Spinal cord (tissue), 10 donors: ENCODE measurements around the gene DNMT3B. TPM values are rescaled to one million over a fixed set of nuclear protein-coding genes. Genes with fewer than 3 reads are reported as not detected.
"Not testable (repeated sequence)": the region's sequence is repeated elsewhere in the genome, so short reads cannot be mapped to it uniquely, and the experiment has no call there.

Experiments used
- DNase-seq, 6 donors: peaks; one replicate each; pipeline versions ENCODE4 v3.0.0 to v3.0.0-alpha.2; 2013 to 2015; ENCODE audit warnings: low spot score in 6 of 6, low read depth in 4 of 6
- H3K27ac ChIP-seq: one replicate; pipeline ENCODE4 v1.5.1; 2013; ENCODE audit warnings: low read depth, low read length, control low read depth
- H3K27me3 ChIP-seq: one replicate; pipeline ENCODE4 v1.6.1; 2013; ENCODE audit warnings: low read length; ENCODE audit not compliant: control insufficient read depth, insufficient read depth
- H3K36me3 ChIP-seq: one replicate; pipeline ENCODE4 v1.6.1; 2013; ENCODE audit warnings: low read length; ENCODE audit not compliant: control insufficient read depth, insufficient read depth
- H3K4me1 ChIP-seq: one replicate; pipeline ENCODE4 v1.6.1; 2013; ENCODE audit warnings: low read length; ENCODE audit not compliant: control insufficient read depth, insufficient read depth
- H3K4me3 ChIP-seq: one replicate; pipeline ENCODE4 v1.5.1; 2013; ENCODE audit warnings: low read depth, low read length, control low read depth
- H3K9me3 ChIP-seq: one replicate; pipeline ENCODE4 v1.6.1; 2013; ENCODE audit warnings: low read length; ENCODE audit not compliant: control insufficient read depth, insufficient read depth
- WGBS: methylation state at CpG from one replicate; pipeline ENCODE4 v1.1.5; 2013; ENCODE audit warnings: missing lambda C conversion rate; ENCODE audit not compliant: insufficient coverage; 5-methylcytosine and 5-hydroxymethylcytosine counted together
- polyA plus RNA-seq, 2 donors: library from polyadenylated mRNA; unstranded; fragments of 120-200 nt; gene quantifications; one replicate each; pipeline ENCODE4 v1.2.1, GENCODE V29; 2013; ENCODE audit not compliant: insufficient read length in 2 of 2
- total RNA-seq, 2 donors: library from RNA; depleted of rRNA in 1 of 2; stranded (reverse); fragments of 120-200 nt in 1 of 2; fragments of >200 nt in 1 of 2; gene quantifications; one replicate each; pipeline versions ENCODE4 v1.2.3 to v1.2.4, GENCODE V29; 2013 to 2014
- donor health status: healthy.

DNMT3B gene
- total and polyA plus RNA-seq, 4 donors = 2.6 to 5.9 (median 4.2) TPM

- Histone ChIP-seq H3K9me3 (no peaks in the 10 kb centered on the region), H3K4me3 (peak overlapping the region; percentile 75), H3K27me3 (no peaks in the 10 kb centered on the region), H3K4me1 (peaks cover 24% of the 10 kb centered on the region), H3K36me3 (no peaks in the 10 kb centered on the region), H3K27ac (no peak overlapping the region)
- WGBS = 83% methylated on average over 2 of the region's 6 CpGs
- DNase-seq = no peak
Observed at GRCh38 chr20:32761417-32761830, 761 bp upstream of the DNMT3B start.

- no peaks in the 10 kb centered on the region for H3K27me3 ChIP-seq
- DNase-seq = peak in 2 of 6 donors; percentile 60 to 62
- no peak overlapping the region for H3K27ac ChIP-seq
- no peaks in the 10 kb centered on the region for H3K36me3 ChIP-seq
- peaks cover 24% of the 10 kb centered on the region for H3K4me1 ChIP-seq
- H3K9me3 ChIP-seq = no peaks in the 10 kb centered on the region
- 0% methylated on average over 29 of the region's 30 CpGs for WGBS
- peak overlapping the region; percentile 75 for H3K4me3 ChIP-seq
Observed at GRCh38 chr20:32762754-32763201, 593 bp downstream of the DNMT3B start.

- 3% methylated on average over 22 of the region's 40 CpGs for WGBS
- Histone ChIP-seq H3K27ac (no peak overlapping the region), H3K9me3 (no peaks in the 10 kb centered on the region), H3K4me3 (peak overlapping the region; percentile 75), H3K4me1 (peaks cover 24% of the 10 kb centered on the region), H3K36me3 (no peaks in the 10 kb centered on the region), H3K27me3 (no peaks in the 10 kb centered on the region)
- DNase-seq = no peak
Observed at GRCh38 chr20:32763202-32764004, 1.2 kb downstream of the DNMT3B start.

- Histone ChIP-seq H3K4me3 (no peak overlapping the region), H3K9me3 (no peaks in the 10 kb centered on the region), H3K27ac (no peak overlapping the region), H3K4me1 (peaks cover 24% of the 10 kb centered on the region), H3K27me3 (no peaks in the 10 kb centered on the region), H3K36me3 (no peaks in the 10 kb centered on the region)
- 41% methylated on average over 4 of the region's 17 CpGs for WGBS
- no peak for DNase-seq
Observed at GRCh38 chr20:32764005-32764960, 2.1 kb downstream of the DNMT3B start.

GRCh38 chr20:32765230-32765875 is 3.2 kb downstream of the DNMT3B start:
- not testable (repeated sequence) for H3K27me3 ChIP-seq
- WGBS = 92% methylated on average over 4 of the region's 17 CpGs

GRCh38 chr20:32767418-32768198 is 5.4 kb downstream of the DNMT3B start:
- Histone ChIP-seq H3K4me3 (no peak overlapping the region), H3K9me3 (no peaks in the 10 kb centered on the region), H3K36me3 (no peaks in the 10 kb centered on the region), H3K4me1 (peaks cover 19% of the 10 kb centered on the region), H3K27me3 (no peaks in the 10 kb centered on the region), H3K27ac (no peak overlapping the region)
- no peak for DNase-seq
- 88% methylated on average over 5 of the region's 9 CpGs for WGBS

More at GRCh38 chr20:32765230-32765875, 3.2 kb downstream of the DNMT3B start:
- not testable (repeated sequence) for H3K9me3 ChIP-seq, DNase-seq, H3K4me3 ChIP-seq, H3K27ac ChIP-seq, H3K36me3 ChIP-seq
- peaks cover 24% of the 10 kb centered on the region for H3K4me1 ChIP-seq

- Histone ChIP-seq H3K9me3 (no peaks in the 10 kb centered on the region), H3K36me3 (no peaks in the 10 kb centered on the region), H3K27ac (no peak overlapping the region), H3K4me3 (no peak overlapping the region), H3K4me1 (peaks cover under 1% of the 10 kb centered on the region), H3K27me3 (no peaks in the 10 kb centered on the region)
- 89% methylated on average over 2 of the region's 3 CpGs for WGBS
- no peak for DNase-seq
Observed at GRCh38 chr20:32772046-32772445, 9.9 kb downstream of the DNMT3B start.

- Histone ChIP-seq H3K4me3 (no peak overlapping the region), H3K4me1 (peaks cover 5% of the 10 kb centered on the region), H3K36me3 (no peaks in the 10 kb centered on the region), H3K27ac (no peak overlapping the region), H3K27me3 (no peaks in the 10 kb centered on the region), H3K9me3 (no peaks in the 10 kb centered on the region)
- 92% methylated on average over 2 of the region's 2 CpGs for WGBS
- no peak for DNase-seq
Observed at GRCh38 chr20:32773223-32773622, 11.0 kb downstream of the DNMT3B start.

- WGBS = 100% methylated on average over 2 of the region's 8 CpGs
- H3K27ac ChIP-seq = no peak overlapping the region
- no peaks in the 10 kb centered on the region for H3K9me3 ChIP-seq
- DNase-seq = no peak
- peaks cover 3% of the 10 kb centered on the region for H3K36me3 ChIP-seq
- no peak overlapping the region for H3K4me3 ChIP-seq
- peaks cover 5% of the 10 kb centered on the region for H3K4me1 ChIP-seq
- H3K27me3 ChIP-seq = no peaks in the 10 kb centered on the region
Observed at GRCh38 chr20:32773855-32774254, 11.7 kb downstream of the DNMT3B start.
